GM18861 (cell line): ENCODE measurements around the gene TBC1D3E.
"Not testable (repeated sequence)": the region's sequence is repeated elsewhere in the genome, so short reads cannot be mapped to it uniquely, and the experiment has no call there.

Source experiments
- ATAC-seq: cut with Tn5 transposase; IDR thresholded peaks from one replicate; pipeline ENCODE4 v1.9.1; 2021; ENCODE audit not compliant: unreplicated experiment

Gene TBC1D3E

DNA sequence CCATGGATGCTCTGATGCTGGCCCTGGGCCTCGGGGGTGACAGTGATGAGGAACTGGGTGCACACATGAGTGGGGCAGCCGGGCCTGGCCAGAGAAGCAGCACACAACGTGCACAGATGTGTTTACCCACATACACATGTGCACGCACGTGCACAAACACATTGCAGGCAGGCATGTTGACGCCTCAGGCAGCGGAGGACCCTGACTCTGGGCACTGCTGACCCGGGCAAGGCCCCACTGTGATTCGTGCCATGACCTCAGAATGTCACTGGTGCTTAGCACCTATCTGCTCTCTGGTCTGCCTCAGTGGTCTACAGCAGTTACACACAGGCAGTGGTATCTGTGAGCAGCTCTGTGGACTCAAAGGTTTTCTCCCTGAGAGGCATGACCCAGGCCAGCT is at the start of gene TBC1D3E:
TSS of gene TBC1D3E (plus strand) at position 301 of the 400 bp plus-strand sequence. CDS start 1,545 bp downstream, outside the sequence.
- ATAC-seq = not testable (repeated sequence)

DNA sequence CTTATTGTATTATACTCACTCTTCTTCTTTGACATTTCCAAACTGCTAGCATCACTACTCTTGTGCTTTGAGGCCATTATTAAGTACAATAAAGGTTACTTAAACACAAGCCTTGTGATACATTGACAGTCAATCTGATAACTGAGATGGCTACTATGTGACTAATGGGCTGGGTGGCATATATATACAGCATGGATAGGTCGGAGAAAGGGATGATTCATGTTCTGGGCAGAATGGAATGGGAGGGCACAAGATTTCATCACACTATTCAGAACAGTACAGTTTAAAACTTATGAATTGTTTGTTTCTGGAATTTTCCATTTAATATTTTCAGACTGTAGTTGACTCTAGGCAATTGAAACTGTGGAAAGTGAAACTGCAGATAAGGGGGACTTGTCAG is 40.4 kb upstream of the TBC1D3E start:
- ATAC-seq = not testable (repeated sequence)

DNA sequence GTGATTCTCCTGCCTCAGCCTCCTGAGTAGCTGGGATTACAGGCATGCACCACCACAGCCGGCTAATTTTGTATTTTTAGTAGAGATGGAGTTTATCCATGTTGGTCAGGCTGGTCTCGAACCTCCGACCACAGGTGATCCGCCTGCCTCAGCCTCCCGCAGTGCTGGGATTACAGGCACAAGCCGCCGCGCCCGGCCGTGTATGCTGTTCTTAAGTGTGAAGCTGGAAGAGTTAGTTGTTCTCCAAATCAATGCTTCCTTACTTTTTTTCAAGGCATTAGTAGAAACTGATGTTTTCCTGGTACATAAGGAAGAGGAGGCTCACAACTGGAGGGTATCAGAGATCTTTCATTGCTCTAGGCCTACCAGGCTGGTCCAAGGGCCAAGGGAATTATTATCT is 39.6 kb upstream of the TBC1D3E start:
- ATAC-seq = not testable (repeated sequence)

DNA sequence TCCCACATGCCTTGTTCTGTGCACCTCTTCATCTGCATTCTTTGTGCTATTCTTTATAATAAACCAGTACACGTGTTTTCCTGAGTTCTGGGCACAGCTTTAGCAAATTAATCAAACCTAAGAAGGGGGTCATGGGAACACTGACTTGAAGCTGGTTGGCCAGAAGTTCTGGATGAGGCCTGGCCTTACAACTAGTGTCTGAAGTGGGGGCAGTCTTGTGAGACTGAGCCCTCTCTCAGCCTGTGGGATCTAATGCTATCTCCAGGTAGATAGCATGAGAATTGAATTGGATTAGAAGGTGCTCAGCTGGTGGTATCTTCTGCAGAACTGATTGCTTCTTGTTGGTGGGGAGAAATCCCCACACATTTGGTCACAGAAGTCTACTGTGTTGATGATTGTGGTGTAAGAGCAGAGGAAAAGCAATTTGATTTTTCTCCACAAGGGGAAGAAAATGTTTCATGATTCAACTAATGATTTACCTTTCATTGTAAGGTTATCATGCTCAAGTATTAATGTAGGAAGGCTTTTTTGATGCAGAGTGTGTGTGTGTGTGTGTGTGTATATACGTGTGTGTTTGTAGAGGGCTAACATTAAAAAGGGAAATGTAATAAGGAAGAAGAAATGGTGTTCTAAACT is 33.6 kb upstream of the TBC1D3E start:
- ATAC-seq = not testable (repeated sequence)

DNA sequence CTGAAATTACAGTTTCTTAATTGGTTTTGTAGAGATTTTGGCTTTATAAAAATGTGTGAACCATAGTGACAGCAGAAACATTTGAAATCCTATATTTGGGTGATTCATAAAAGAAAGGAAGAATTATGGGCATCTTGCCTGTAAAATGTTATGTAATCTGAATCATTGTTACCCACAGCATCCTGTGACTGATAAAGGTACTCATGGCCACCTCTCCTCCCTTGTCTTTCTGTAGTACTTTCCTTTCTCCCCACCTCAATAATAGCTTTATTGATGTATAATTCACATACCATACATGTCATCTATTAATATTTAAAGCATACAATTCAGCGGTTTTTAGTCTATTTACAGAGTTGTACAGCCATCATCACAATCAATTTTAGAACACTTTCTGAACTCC is 28.5 kb upstream of the TBC1D3E start:
- ATAC-seq = not testable (repeated sequence)

DNA sequence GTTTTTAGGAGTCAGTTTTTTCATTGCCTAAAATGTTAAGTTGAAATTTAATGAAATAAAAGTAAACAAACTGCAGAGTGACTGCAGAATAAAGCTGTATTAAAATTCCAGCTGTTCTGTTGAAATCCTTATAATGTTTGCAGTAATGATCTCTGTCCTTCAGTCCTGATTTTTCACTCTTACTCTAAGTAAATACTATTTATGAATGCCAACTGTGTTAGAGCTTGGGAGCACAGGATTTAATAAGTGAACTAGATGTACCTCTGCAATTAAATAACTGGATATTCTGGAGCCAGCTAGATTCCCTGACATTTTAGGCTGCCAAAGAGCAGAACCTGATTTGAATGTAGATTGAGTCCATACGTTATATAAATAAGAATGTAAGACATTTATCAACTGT is 7.9 kb upstream of the TBC1D3E start:
- ATAC-seq = not testable (repeated sequence)

DNA sequence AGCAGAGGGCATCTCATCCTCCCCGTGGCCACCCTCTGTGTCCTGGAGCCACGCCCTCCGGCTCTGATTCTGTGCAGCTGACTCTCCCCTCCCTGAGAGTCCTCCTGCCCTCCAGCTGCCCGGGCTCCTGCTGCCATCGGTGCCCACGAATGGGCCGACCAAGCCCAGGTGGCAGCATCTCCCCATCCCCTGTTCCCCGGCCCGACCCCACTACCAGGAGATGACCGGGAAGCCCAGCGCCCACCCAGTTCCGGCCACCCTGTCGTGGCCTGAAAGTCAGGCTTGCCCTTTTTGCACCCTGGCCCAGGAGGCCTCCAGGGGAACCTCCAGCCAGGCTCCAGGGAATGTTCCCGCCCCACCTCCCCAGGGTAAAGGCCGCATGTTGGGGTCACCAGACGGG is 7.1 kb downstream of the TBC1D3E start:
- not testable (repeated sequence) for ATAC-seq
